Measurements from ENCODE around the gene SMARCD1. TPM values are rescaled to one million over a fixed set of nuclear protein-coding genes. Genes with fewer than 3 reads are reported as not detected.

SMARCD1 gene
- total and polyA plus RNA-seq, 9 of the 15 experiments (the other 6 are each of a cell fraction or from before 2014, with no cell fraction given): 0.86 to 91.7 (median 48.0) TPM

DNA sequence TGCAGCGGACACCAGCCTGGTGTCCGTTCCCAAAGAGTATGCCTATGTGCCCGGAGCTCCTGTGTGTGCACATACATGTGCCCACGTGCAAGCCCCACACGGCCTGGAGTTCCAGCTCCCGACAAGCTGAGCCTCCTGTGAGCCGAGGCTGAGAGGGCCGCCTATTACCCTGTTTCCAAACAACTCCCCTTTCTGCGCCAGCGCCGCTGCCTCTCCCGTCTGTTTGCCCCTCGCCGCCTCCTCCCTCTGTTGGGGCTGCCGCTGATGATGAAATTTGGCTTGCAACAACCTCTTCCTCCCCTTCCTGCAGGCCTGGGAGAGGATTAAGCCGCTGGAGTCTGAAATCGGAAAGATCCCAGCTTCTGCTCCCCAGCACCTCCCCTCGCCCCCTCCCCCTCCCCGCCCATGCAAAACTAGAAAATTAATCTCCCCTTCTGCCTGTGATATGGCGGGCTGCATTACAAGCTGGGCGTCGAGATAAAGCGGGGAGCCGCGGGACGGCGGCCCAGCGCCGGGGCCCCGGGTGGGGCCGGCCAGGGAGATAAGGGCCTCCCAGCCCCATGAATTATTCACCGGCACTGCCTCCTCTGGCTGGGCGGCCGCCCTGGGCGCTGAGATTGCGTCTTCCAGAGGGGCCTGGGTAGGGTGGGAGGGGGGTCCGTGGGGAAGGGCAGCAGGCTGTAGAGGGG, 34.6 kb upstream of the SMARCD1 start (continued):
- peak; percentile 85; the same call in 1 of the 2 replicates for TF ChIP-seq CUX1 (CRISPR knock-in tag; IDR thresholded peaks at IDR 0.05)
- TF ChIP-seq KDM4B (IDR thresholded peaks at IDR 0.05; ENCODE audit: borderline replicate concordance in 2 of 2, low read depth in 1 of 2): no peak
- peak; percentile 86 for TF ChIP-seq ZNF444 (CRISPR knock-in tag; IDR thresholded peaks at IDR 0.05)
- peak; percentile 68 for TF ChIP-seq MTA1 (IDR thresholded peaks at IDR 0.05; ENCODE audit: borderline replicate concordance)
- peak; percentile 98 for TF ChIP-seq ARID1B (IDR thresholded peaks at IDR 0.05)
- no peak for TF ChIP-seq NFE2 (IDR thresholded peaks at IDR 0.05; ENCODE audit: low read depth)
- no peak for TF ChIP-seq NFRKB (IDR thresholded peaks at IDR 0.05; ENCODE audit: low read depth)
- no peak for TF ChIP-seq RBM14 (IDR thresholded peaks at IDR 0.05; ENCODE audit: borderline replicate concordance, insufficient read depth, low read depth, low read length)
- TF ChIP-seq, protein P1, sequence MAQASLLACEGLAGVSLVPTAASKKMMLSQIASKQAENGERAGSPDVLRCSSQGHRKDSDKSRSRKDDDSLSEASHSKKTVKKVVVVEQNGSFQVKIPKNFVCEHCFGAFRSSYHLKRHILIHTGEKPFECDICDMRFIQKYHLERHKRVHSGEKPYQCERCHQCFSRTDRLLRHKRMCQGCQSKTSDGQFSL (CRISPR knock-in tag; IDR thresholded peaks at IDR 0.05): no peak; the same call in 1 of the 2 replicates
- TF ChIP-seq, protein P1 (tag; IDR thresholded peaks at IDR 0.05): no peak
- TF ChIP-seq HSF4 (CRISPR knock-in tag; IDR thresholded peaks at IDR 0.05; ENCODE audit: borderline replicate concordance): no peak
- TF ChIP-seq SMAD4 (CRISPR knock-in tag; conservative IDR thresholded peaks at IDR 0.05): peak; percentile 98
- TF ChIP-seq TRIM25 (IDR thresholded peaks at IDR 0.05; ENCODE audit: borderline replicate concordance): no peak
- TF ChIP-seq TAF1 (IDR thresholded peaks at IDR 0.05; ENCODE audit: control insufficient read depth, extremely low read depth, insufficient read depth, low read length, severe bottlenecking): peak; percentile 79
- TF ChIP-seq ETV5 (CRISPR knock-in tag; IDR thresholded peaks at IDR 0.05; ENCODE audit: low read depth): 0 out of 2 replicates have a peak, but pooled peaks have one; percentile 16
- peak; percentile 91 for TF ChIP-seq FOXM1 (IDR thresholded peaks at IDR 0.05; ENCODE audit: low read depth)
- TF ChIP-seq FOXM1 (CRISPR knock-in tag; IDR thresholded peaks at IDR 0.05; ENCODE audit: low read depth): no peak
- TF ChIP-seq DDX20 (tag; IDR thresholded peaks at IDR 0.05; ENCODE audit: low read depth): no peak
- peak; percentile 76; the same call in 1 of the 2 replicates for TF ChIP-seq CREM (IDR thresholded peaks at IDR 0.05; ENCODE audit: low read depth)
- TF ChIP-seq SPI1 (IDR thresholded peaks at IDR 0.05; ENCODE audit: borderline replicate concordance, low read depth, low read length): peak; percentile 24; the same call in 1 of the 2 replicates

All from K562 (cell line).